SK-N-SH (cell line): ENCODE measurements around the gene TMEM254.

Experiments
- EZH2phosphoT487 ChIP-seq: fragments of 200-600 bp; sonication (generic); IDR thresholded peaks from 2 replicates; pipeline ENCODE4 v1.6.1; 2017; ENCODE audit warnings: low read depth, mixed run types, mild to moderate bottlenecking, antibody characterized with exemption, moderate library complexity, borderline replicate concordance
- FOXM1 ChIP-seq: IDR thresholded peaks from 2 replicates; pipeline ENCODE4 v1.4.0; 2012; ENCODE audit warnings: low read depth, mild to moderate bottlenecking
- GABPA ChIP-seq: IDR thresholded peaks from 2 replicates; pipeline ENCODE4 v1.4.0; 2012; ENCODE audit warnings: low read depth, mild to moderate bottlenecking
- IRF3 ChIP-seq: fragments of 150-350 bp; IDR thresholded peaks from 2 replicates; pipeline ENCODE4 v1.6.1; 2016; ENCODE audit warnings: mild to moderate bottlenecking, low read depth, low read length
- PBX3 ChIP-seq: IDR thresholded peaks from 2 replicates; pipeline ENCODE4; 2012
- POLR2AphosphoS5 ChIP-seq: IDR thresholded peaks from 2 replicates; pipeline ENCODE4 v1.6.1; 2012; ENCODE audit warnings: low read depth, low read length
- RAD21 ChIP-seq: IDR thresholded peaks from 2 replicates; pipeline ENCODE4 v1.6.1; 2012; ENCODE audit warnings: mild to moderate bottlenecking, low read length
- RFX5 ChIP-seq: IDR thresholded peaks from 2 replicates; pipeline ENCODE4 v1.6.1; 2012; ENCODE audit warnings: mild to moderate bottlenecking, improper control_type of control experiment, low read length
- TAF1 ChIP-seq: IDR thresholded peaks from 2 replicates; pipeline ENCODE4 v1.6.1; 2012; ENCODE audit warnings: low read depth, mild to moderate bottlenecking, low read length, moderate library complexity, borderline replicate concordance
- TCF12 ChIP-seq: IDR thresholded peaks from 2 replicates; pipeline ENCODE4 v1.4.0; 2012
- YY1 ChIP-seq: IDR thresholded peaks from 2 replicates; pipeline ENCODE4 v1.4.0; 2012; ENCODE audit warnings: low read depth, mild to moderate bottlenecking
- TF ChIP-seq, protein P1 (sequence below): IDR thresholded peaks from 2 replicates; pipeline ENCODE4 v1.4.0; 2012; ENCODE audit warnings: low read depth
- TF ChIP-seq, protein P2 (sequence below): fragments of 200-600 bp; sonication (generic); IDR thresholded peaks from 2 replicates; pipeline ENCODE4 v1.6.1; 2017; ENCODE audit warnings: antibody characterized with exemption, mild to moderate bottlenecking, moderate library complexity

DNA sequence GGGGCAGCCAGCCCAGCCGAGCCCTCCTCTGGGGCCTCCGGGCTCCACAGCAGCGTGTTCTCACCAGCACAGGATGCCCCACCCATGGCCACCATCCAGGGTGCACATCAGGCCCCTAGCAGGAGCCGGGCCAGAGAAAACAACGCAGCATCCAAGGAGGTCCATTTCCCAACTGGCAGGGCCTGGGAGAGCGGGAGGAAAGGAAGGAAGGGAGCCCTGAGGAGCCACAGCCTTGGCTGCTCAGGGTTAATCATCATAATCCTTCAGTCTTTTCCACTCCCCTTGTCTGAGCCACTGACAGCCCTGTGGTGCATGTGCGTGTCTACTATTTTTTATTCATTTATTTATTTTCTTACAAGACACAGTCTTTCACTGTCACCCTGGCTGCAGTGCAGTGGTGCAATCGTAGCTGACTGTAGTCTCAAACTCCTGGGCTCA is 57.7 kb downstream of the TMEM254 start:
- TF ChIP-seq, protein P1, sequence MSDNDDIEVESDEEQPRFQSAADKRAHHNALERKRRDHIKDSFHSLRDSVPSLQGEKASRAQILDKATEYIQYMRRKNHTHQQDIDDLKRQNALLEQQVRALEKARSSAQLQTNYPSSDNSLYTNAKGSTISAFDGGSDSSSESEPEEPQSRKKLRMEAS, result no peak
- TF ChIP-seq POLR2AphosphoS5, result no peak
- TF ChIP-seq, protein P2, sequence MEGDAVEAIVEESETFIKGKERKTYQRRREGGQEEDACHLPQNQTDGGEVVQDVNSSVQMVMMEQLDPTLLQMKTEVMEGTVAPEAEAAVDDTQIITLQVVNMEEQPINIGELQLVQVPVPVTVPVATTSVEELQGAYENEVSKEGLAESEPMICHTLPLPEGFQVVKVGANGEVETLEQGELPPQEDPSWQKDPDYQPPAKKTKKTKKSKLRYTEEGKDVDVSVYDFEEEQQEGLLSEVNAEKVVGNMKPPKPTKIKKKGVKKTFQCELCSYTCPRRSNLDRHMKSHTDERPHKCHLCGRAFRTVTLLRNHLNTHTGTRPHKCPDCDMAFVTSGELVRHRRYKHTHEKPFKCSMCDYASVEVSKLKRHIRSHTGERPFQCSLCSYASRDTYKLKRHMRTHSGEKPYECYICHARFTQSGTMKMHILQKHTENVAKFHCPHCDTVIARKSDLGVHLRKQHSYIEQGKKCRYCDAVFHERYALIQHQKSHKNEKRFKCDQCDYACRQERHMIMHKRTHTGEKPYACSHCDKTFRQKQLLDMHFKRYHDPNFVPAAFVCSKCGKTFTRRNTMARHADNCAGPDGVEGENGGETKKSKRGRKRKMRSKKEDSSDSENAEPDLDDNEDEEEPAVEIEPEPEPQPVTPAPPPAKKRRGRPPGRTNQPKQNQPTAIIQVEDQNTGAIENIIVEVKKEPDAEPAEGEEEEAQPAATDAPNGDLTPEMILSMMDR, result no peak
- no peak for TF ChIP-seq YY1
- TF ChIP-seq IRF3, result no peak
- TF ChIP-seq FOXM1, result no peak
- TF ChIP-seq EZH2phosphoT487, result no peak
- TF ChIP-seq PBX3, result no peak
- no peak for TF ChIP-seq RAD21
- no peak for TF ChIP-seq TAF1
- TF ChIP-seq TCF12, result no peak
- TF ChIP-seq GABPA, result no peak
- TF ChIP-seq RFX5, result no peak
